Immature natural killer cell (primary cell): ENCODE results near the gene DNAJB6. TPM values are rescaled to one million over a fixed set of nuclear protein-coding genes. Genes with fewer than 3 reads are reported as not detected.
A peak's percentile ranks its signal among the peaks of the same experiment; 100 is the strongest.

Source experiments
- DNase-seq, 3 donors: peaks; one replicate each; pipeline ENCODE4 v3.0.0; 2022; ENCODE audit warnings: mixed read lengths in 1 of 3
- H3K27ac Mint-ChIP-seq, 6 donors: one replicate each; pipeline ENCODE4 v1.8.0; 2020; ENCODE audit warnings: mixed read lengths in 6 of 6, mild to moderate bottlenecking in 5 of 6, inconsistent platforms in 4 of 6, moderate library complexity in 3 of 6
- H3K27me3 Mint-ChIP-seq, 3 donors: one replicate each; pipeline ENCODE4 v1.8.0; 2020 to 2021; ENCODE audit warnings: low read depth in 3 of 3, mild to moderate bottlenecking in 3 of 3, mixed read lengths in 3 of 3, moderate library complexity in 3 of 3, inconsistent platforms in 1 of 3
- H3K36me3 Mint-ChIP-seq, 3 donors: one replicate each; pipeline ENCODE4 v1.8.0; 2020; ENCODE audit warnings: mixed read lengths in 3 of 3, inconsistent platforms in 2 of 3, mild to moderate bottlenecking in 2 of 3
- H3K4me1 Mint-ChIP-seq, 2 donors: one replicate each; pipeline ENCODE4 v1.8.0; 2020; ENCODE audit warnings: inconsistent platforms in 2 of 2, mild to moderate bottlenecking in 2 of 2, mixed read lengths in 2 of 2, moderate library complexity in 1 of 2
- H3K4me3 Mint-ChIP-seq, 5 donors: one replicate each; pipeline ENCODE4 v1.8.0; 2020; ENCODE audit warnings: mild to moderate bottlenecking in 5 of 5, mixed read lengths in 5 of 5, inconsistent platforms in 3 of 5, moderate library complexity in 3 of 5
- H3K9me3 Mint-ChIP-seq, 6 donors: one replicate each; pipeline ENCODE4 v1.8.0; 2020; ENCODE audit warnings: mild to moderate bottlenecking in 6 of 6, mixed read lengths in 6 of 6, inconsistent platforms in 4 of 6, moderate library complexity in 3 of 6
- polyA plus RNA-seq, 3 donors: library from polyadenylated mRNA; unstranded; fragments of 300-500 nt; fragmentation: Illumina TruSeq; gene quantifications; one replicate each; pipeline ENCODE4 v1.2.3, GENCODE V29; 2021

Gene DNAJB6
- polyA plus RNA-seq, 3 donors from 2014 or later: 184 to 205 (median 185) TPM

- peaks cover 0 to 9% (median 4%) of the 10 kb centered on the region in 3 donors for H3K36me3 Mint-ChIP-seq
- no peak for DNase-seq
- no peak overlapping the region for H3K27ac Mint-ChIP-seq
- peaks cover 0 to 2% (median 0%) of the 10 kb centered on the region in 3 donors for H3K27me3 Mint-ChIP-seq
- H3K4me3 Mint-ChIP-seq: no peak overlapping the region
- peaks cover 24 to 26% of the 10 kb centered on the region in 2 donors for H3K4me1 Mint-ChIP-seq
- no peaks in the 10 kb centered on the region for H3K9me3 Mint-ChIP-seq
These were observed 69.4 kb downstream of the DNAJB6 start for GRCh38 chr7:157405914-157406810.

DNA sequence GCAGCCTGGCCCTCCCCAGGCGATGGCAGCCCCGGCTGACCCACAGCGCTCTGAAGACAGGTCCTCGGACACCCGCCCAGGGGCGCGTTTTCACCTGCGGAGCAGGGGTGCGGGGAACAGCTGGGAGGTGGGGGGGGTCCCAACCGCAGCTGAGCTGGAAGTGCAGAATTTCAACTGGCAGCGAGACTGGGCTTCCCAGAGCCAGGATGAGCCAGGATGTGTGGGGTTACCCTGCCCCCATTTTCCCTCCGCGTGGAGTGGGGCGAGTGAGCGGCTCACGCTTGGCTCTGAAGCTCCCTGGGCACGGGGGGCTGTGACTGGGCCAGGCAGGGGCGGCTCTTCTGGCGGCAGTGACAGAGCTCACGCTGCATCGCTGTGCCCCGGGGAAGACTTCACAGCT is 70.2 kb downstream of the DNAJB6 start:
- H3K9me3 Mint-ChIP-seq: no peaks in the 10 kb centered on the region
- no peak overlapping the region for H3K4me3 Mint-ChIP-seq
- peaks cover 0 to 2% (median 0%) of the 10 kb centered on the region in 3 donors for H3K27me3 Mint-ChIP-seq
- no peak for DNase-seq
- peaks cover 3 to 4% (median 3%) of the 10 kb centered on the region in 3 donors for H3K36me3 Mint-ChIP-seq
- no peak overlapping the region for H3K27ac Mint-ChIP-seq
- H3K4me1 Mint-ChIP-seq: peaks cover 18% of the 10 kb centered on the region in 2 donors

- no peak for DNase-seq
- peaks cover 17% of the 10 kb centered on the region in 2 donors for H3K4me1 Mint-ChIP-seq
These were observed 70.9 kb downstream of the DNAJB6 start for GRCh38 chr7:157407512-157408257.

GRCh38 chr7:157408258-157409101 is 71.7 kb downstream of the DNAJB6 start:
- no peak for DNase-seq
- H3K36me3 Mint-ChIP-seq: peaks cover 0 to 4% (median 4%) of the 10 kb centered on the region in 3 donors
- peaks cover 0 to 2% (median 0%) of the 10 kb centered on the region in 3 donors for H3K27me3 Mint-ChIP-seq
- no peak overlapping the region for H3K27ac Mint-ChIP-seq
- H3K9me3 Mint-ChIP-seq: no peaks in the 10 kb centered on the region
- peaks cover 9% of the 10 kb centered on the region in 2 donors for H3K4me1 Mint-ChIP-seq
- H3K4me3 Mint-ChIP-seq: no peak overlapping the region

More at GRCh38 chr7:157407512-157408257, 70.9 kb downstream of the DNAJB6 start:
- H3K27me3 Mint-ChIP-seq: peaks cover 0 to 2% (median 0%) of the 10 kb centered on the region in 3 donors
- H3K4me3 Mint-ChIP-seq: no peak overlapping the region
- H3K9me3 Mint-ChIP-seq: no peaks in the 10 kb centered on the region
- no peak overlapping the region for H3K27ac Mint-ChIP-seq
- peaks cover 4% of the 10 kb centered on the region in 3 donors for H3K36me3 Mint-ChIP-seq

DNA sequence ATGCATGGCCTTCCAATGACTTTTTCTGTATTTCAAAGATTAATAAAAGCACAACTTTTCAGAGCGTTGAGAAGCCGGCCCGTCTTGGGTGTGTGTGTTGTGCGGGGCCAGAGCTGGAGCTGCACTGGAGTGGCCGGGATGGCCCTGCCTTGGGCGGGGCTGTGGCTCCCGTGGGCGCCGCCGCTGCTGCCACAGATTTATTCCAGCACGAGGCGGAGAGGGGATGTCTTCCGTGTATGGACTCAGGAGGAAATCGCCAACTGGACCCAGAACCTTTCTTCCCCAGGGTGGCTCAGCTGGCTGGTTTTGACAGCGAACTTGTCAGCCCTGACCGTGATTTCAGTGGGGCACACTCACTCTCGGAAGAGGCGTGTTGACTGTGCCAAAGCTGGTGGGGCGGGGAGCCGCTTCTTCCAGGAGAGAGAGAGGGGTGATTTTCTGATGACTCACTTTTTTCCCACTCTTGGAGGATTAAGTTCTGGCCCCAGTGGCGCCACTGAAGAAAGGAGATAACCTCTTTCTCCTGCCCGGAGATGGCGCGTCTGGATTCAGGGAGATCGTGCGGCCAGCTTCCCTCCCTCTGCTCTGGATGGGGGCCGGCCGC is 72.4 kb downstream of the DNAJB6 start:
- H3K36me3 Mint-ChIP-seq: peaks cover 0 to 4% (median 4%) of the 10 kb centered on the region in 3 donors
- peaks cover 8% of the 10 kb centered on the region in 2 donors for H3K4me1 Mint-ChIP-seq
- no peak overlapping the region for H3K4me3 Mint-ChIP-seq
- H3K27ac Mint-ChIP-seq: no peak overlapping the region
- DNase-seq: no peak
- H3K9me3 Mint-ChIP-seq: no peaks in the 10 kb centered on the region
- peaks cover 0 to 2% (median 0%) of the 10 kb centered on the region in 3 donors for H3K27me3 Mint-ChIP-seq

- Mint-ChIP-seq H3K36me3 (peaks cover 0 to 4% (median 4%) of the 10 kb centered on the region in 3 donors), H3K27ac (no peak overlapping the region), H3K4me1 (peaks cover 3 to 5% of the 10 kb centered on the region in 2 donors), H3K4me3 (no peak overlapping the region), H3K9me3 (no peaks in the 10 kb centered on the region), H3K27me3 (no peaks in the 10 kb centered on the region)
- no peak for DNase-seq
These were observed 73.2 kb downstream of the DNAJB6 start for GRCh38 chr7:157409753-157410727.

DNA sequence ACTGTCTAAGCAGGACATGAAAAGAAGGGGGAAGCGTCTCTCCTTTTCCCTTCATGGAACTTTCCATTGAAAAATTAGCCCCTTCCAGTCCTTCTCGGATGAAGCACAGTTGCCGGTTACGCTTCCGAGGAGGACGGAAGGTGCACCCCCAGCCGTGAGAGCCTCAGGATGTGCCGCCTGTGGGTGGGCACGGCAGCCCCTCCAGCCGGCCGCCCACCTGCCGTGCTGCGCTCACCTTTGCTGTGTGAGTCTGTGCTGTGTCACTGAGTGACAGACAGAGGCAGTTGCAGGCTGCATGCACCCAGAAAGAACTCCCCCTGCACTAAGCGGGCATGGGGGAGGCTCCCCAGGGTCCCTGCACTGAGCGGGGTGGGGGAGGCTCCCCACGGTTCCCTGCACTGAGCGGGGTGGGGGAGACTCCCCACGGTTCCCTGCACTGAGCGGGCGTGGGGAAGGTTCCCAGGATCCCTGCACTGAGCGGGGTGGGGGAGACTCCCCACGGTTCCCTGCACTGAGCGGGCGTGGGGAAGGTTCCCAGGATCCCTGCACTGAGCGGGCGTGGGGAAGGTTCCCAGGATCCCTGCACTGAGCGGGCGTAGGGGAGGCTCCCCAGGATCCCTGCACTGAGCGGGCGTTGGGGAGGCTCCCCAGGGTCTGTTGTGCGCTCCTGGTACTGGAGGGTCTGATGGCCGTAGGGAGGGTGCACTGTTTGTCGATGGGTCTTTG is 74.2 kb downstream of the DNAJB6 start:
- no peaks in the 10 kb centered on the region for H3K27me3 Mint-ChIP-seq
- DNase-seq: no peak
- H3K9me3 Mint-ChIP-seq: no peaks in the 10 kb centered on the region
- H3K36me3 Mint-ChIP-seq: peaks cover 4 to 9% (median 4%) of the 10 kb centered on the region in 3 donors
- peak overlapping the region in 1 of 6 donors; percentile 43 for H3K27ac Mint-ChIP-seq
- H3K4me3 Mint-ChIP-seq: no peak overlapping the region
- H3K4me1 Mint-ChIP-seq: peaks cover 0 to 5% of the 10 kb centered on the region in 2 donors

- Mint-ChIP-seq H3K4me1 (peaks cover 0 to 5% of the 10 kb centered on the region in 2 donors), H3K36me3 (peaks cover 4 to 14% (median 9%) of the 10 kb centered on the region in 3 donors), H3K9me3 (no peaks in the 10 kb centered on the region), H3K4me3 (peak overlapping the region in 1 of 5 donors; percentile 78), H3K27ac (peak overlapping the region in 3 of 6 donors; percentile 12 to 83 (median 72)), H3K27me3 (no peaks in the 10 kb centered on the region)
- DNase-seq: peak in 1 of 3 donors; percentile 29
These were observed 74.8 kb downstream of the DNAJB6 start for GRCh38 chr7:157411580-157411979.

DNA sequence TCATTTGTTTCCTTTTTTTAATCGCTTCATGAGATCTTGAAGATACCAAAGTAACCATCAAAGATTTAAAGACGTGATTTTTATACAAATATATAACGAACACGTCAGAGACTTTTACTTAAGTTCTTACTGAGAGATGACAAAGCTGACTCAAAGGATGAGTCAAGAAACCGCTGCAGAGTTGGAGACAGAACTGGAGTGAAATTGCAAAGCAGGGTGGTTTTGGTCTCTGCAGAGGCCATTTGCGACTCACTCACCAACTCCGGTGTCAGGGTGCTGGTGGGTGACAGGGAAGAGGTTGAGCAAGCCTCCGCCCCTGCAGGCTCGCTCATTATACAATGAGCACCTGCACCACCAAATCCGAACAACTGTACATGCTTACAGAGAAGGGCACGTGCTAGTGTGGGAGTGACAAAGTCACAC is 75.2 kb downstream of the DNAJB6 start:
- Mint-ChIP-seq H3K9me3 (no peaks in the 10 kb centered on the region), H3K4me3 (peak overlapping the region in 1 of 5 donors; percentile 78), H3K27me3 (no peaks in the 10 kb centered on the region), H3K4me1 (peaks cover 0 to 5% of the 10 kb centered on the region in 2 donors), H3K36me3 (peaks cover 8 to 19% (median 13%) of the 10 kb centered on the region in 3 donors), H3K27ac (peak overlapping the region in 3 of 6 donors; percentile 12 to 83 (median 72))
- DNase-seq: peak in 1 of 3 donors; percentile 30

DNA sequence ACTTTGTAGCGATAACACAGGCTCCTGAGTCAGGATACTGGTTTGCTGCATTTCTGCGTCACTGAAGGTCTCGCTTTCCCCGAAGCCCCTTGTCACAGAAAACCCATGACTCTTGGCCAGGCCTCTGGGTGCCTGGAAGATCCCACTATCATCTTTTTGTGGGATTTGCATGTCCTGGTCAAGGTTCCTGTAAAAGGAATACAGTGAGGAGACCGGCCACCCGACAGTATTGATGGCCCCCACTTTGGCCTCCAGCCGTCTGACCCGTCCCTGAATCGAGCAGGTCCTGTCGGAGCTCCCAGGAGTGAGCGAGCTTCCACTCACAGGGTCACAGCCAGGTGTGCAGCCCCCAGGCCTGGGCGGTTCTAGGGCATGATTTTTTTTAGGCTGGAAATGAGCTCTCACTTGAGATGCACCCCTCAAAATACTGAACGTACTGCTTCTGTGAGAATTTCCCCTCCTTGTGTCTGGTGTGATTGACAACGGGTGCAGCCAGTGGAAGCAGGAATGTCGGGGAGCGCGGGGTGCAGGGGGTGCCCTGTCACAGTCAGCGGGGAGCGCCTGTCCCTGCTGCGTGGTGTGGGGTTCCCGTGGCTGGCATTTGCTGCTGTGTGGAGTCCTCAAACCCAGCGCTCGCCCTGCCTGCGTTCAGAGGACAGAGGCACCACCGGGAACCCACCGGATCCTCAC is 75.8 kb downstream of the DNAJB6 start:
- no peak for DNase-seq
- Mint-ChIP-seq H3K4me3 (no peak overlapping the region), H3K27me3 (no peaks in the 10 kb centered on the region), H3K27ac (peak overlapping the region in 2 of 6 donors; percentile 72 to 83), H3K36me3 (peaks cover 12 to 23% (median 16%) of the 10 kb centered on the region in 3 donors), H3K4me1 (peaks cover 0 to 5% of the 10 kb centered on the region in 2 donors), H3K9me3 (no peaks in the 10 kb centered on the region)
